CD4-positive, alpha-beta memory T cell (primary cell): ENCODE data around the gene P2RY14. TPM values are rescaled to one million over a fixed set of nuclear protein-coding genes. Genes with fewer than 3 reads are reported as not detected.
A peak's percentile ranks its signal among the peaks of the same experiment; 100 is the strongest.

Experiments used
- CTCF ChIA-PET: fragments of 350-600 bp; sonication (Branson Sonifier 250); formaldehyde crosslinking; loops from one replicate; lab custom pipeline; 2021; ENCODE audit warnings: inconsistent platforms; ENCODE audit not compliant: partially characterized antibody; lab: Charles Lee
- POLR2A ChIA-PET: fragments of 350-600 bp; sonication (Branson Sonifier 250); formaldehyde crosslinking; loops from one replicate; lab custom pipeline; 2021; ENCODE audit not compliant: partially characterized antibody; lab: Charles Lee
- DNase-seq, 5 donors: peaks; one replicate each; pipeline versions ENCODE4 v3.0.0 to v3.0.0-alpha.2; 2020 to 2022; ENCODE audit warnings: mixed read lengths in 1 of 5
- H3K27ac ChIP-seq: one replicate; pipeline ENCODE4 v1.7.0; 2013; ENCODE audit warnings: low read depth, low read length
- H3K27me3 ChIP-seq: 2 replicates; pipeline ENCODE4 v1.7.0; 2013; ENCODE audit warnings: mild to moderate bottlenecking, low read length, moderate library complexity; ENCODE audit not compliant: insufficient read depth
- H3K36me3 ChIP-seq: 2 replicates; pipeline ENCODE4 v1.7.0; 2013; ENCODE audit warnings: mild to moderate bottlenecking, low read length, moderate library complexity; ENCODE audit not compliant: insufficient read depth
- H3K4me1 ChIP-seq: 2 replicates; pipeline ENCODE4 v1.7.0; 2013; ENCODE audit warnings: mild to moderate bottlenecking, low read length, moderate library complexity; ENCODE audit not compliant: insufficient read depth
- H3K4me3 ChIP-seq, 2 donors: one replicate each; pipeline ENCODE4 v1.7.0; 2013; ENCODE audit warnings: low read length in 2 of 2, mild to moderate bottlenecking in 1 of 2
- H3K9me3 ChIP-seq, 2 donors: one replicate each; pipeline ENCODE4 v1.7.0; 2013; ENCODE audit warnings: low read length in 2 of 2, control low read depth in 1 of 2; ENCODE audit not compliant: control insufficient read depth in 1 of 2
- H3K27ac Mint-ChIP-seq, 7 donors: one replicate each; pipeline ENCODE4 v1.8.0; 2020 to 2021; ENCODE audit warnings: mixed read lengths in 7 of 7, mild to moderate bottlenecking in 6 of 7, inconsistent platforms in 3 of 7, moderate library complexity in 3 of 7
- H3K27me3 Mint-ChIP-seq, 2 donors: one replicate each; pipeline ENCODE4 v1.8.0; 2020 to 2021; ENCODE audit warnings: mixed read lengths in 2 of 2
- H3K36me3 Mint-ChIP-seq, 2 donors: one replicate each; pipeline ENCODE4 v1.8.0; 2020 to 2021; ENCODE audit warnings: mixed read lengths in 2 of 2, inconsistent platforms in 1 of 2, mild to moderate bottlenecking in 1 of 2
- H3K4me1 Mint-ChIP-seq, 4 donors: one replicate each; pipeline ENCODE4 v1.8.0; 2020 to 2021; ENCODE audit warnings: mixed read lengths in 4 of 4, mild to moderate bottlenecking in 1 of 4
- H3K4me3 Mint-ChIP-seq, 8 donors: one replicate each; pipeline ENCODE4 v1.8.0; 2020 to 2021; ENCODE audit warnings: mixed read lengths in 8 of 8, mild to moderate bottlenecking in 7 of 8, moderate library complexity in 6 of 8, inconsistent platforms in 3 of 8
- H3K9me3 Mint-ChIP-seq, 8 donors: one replicate each; pipeline ENCODE4 v1.8.0; 2020 to 2021; ENCODE audit warnings: mixed read lengths in 8 of 8, mild to moderate bottlenecking in 5 of 8, inconsistent platforms in 3 of 8, moderate library complexity in 1 of 8
- intact Hi-C: fragments of 100-400 bp; cut with micrococcal nuclease; formaldehyde crosslinking; loops from one replicate; pipeline ENCODE4 v1.15.1; 2023
- polyA plus RNA-seq, 2 donors: library from polyadenylated mRNA; unstranded; fragments of 300-500 nt; fragmentation: Illumina TruSeq; gene quantifications; one replicate each; pipeline ENCODE4 v1.2.3, GENCODE V29; 2021
- total RNA-seq, 2 experiments: library from RNA; stranded (reverse); gene quantifications; one replicate each; pipeline ENCODE4 v1.2.3, GENCODE V29; 2021

The P2RY14 gene
- 1 to 10 TPM in 1 of 2 experiments, under 1 TPM in 1; 0.94 to 1.3 TPM for total RNA-seq
- polyA plus RNA-seq, result 1 to 10 TPM in 1 of 2 donors, under 1 TPM in 1; 0.36 to 1.2 TPM

DNA sequence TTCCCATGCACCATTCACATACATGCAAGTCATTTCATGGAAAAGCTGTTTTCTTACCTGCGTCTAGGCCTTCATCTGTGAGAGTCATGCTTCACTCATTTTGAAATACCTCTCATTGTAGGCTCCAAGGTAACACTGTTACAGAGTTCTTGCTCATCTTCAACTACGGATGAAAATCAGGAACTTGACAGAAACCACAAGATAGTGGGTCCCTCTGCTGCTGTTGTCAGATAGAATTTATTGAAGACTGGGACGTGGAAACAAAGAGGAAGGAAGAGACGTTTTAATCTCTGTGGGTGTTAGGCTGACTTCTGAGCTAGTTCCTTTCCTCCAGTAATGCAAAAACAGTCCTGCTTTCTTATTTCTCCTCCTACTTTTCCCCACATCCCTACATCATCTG, at the start of gene P2RY14:
TSS of gene P2RY14 (minus strand) at position 313 of the 400 bp plus-strand sequence. CDS start 64,226 bp downstream, outside the sequence.
- H3K27ac Mint-ChIP-seq, result peak within 1 kb of the TSS; percentile 89 to 96 (median 93)
- intact Hi-C loops, result loop anchor here (1.0 kb wide), 1 partner anchor 51 kb away; no protein-coding TSS in a partner anchor
- H3K4me3 Mint-ChIP-seq, result peak within 1 kb of the TSS; percentile 27 to 69 (median 55)
- H3K4me3 ChIP-seq, result no peak within 1 kb of the TSS
- H3K27me3 ChIP-seq, result no peaks in the 10 kb centered on the region
- CTCF ChIA-PET, result interaction anchor here (0.9 to 9.5 kb wide), 15 partner anchors 8 to 135 kb away, joined by 3 to 221 read pairs (median 6); partner anchors contain the start of gene GPR171
- POLR2A ChIA-PET, result interaction anchor here (0.7 to 2.2 kb wide), 11 partner anchors 9 to 515 kb away, joined by 3 to 10 read pairs (median 4); partner anchors contain the start of genes GPR171 and SIAH2
- H3K9me3 ChIP-seq, result no peaks in the 10 kb centered on the region
- DNase-seq, result peak in 2 of 5 donors; percentile 6 to 9
- H3K9me3 Mint-ChIP-seq, result no peaks in the 10 kb centered on the region
- H3K4me1 Mint-ChIP-seq, result peaks cover 26 to 61% (median 41%) of the 10 kb centered on the region in 4 donors
- H3K4me1 ChIP-seq, result peaks cover 43% of the 10 kb centered on the region
- H3K27me3 Mint-ChIP-seq, result no peaks in the 10 kb centered on the region
- H3K27ac ChIP-seq, result peak within 1 kb of the TSS; percentile 18
- no peaks in the 10 kb centered on the region for H3K36me3 ChIP-seq
- no peaks in the 10 kb centered on the region for H3K36me3 Mint-ChIP-seq

DNA sequence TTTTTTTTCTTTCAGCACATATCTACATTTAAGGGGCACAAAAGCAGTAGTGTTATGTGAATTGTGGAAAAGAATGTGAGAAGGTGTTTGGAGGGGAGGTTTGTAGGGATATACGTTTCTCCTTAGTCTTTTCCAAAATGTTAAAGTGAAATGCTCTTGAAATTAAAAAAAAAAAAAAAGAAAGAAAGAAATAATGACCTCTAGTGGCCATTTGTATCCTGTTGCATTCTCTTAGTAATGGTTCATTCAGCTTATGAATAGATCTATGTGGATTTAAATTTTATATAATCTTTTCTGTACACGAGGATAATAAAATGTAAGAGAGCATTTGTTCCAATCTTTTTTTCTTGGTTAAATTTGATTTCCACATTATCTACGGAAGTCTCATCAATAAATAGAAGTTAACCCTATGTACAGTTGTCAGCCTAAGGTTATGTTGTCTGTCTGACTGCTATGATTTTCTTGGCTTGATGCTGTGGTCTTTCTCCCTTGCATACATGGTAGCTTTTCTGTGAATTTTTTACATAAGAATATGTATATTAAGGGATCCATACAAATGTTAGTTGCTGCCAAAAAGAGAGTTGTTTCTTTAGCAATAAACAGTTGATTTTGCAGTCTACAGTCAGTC, 49.3 kb upstream of the P2RY14 start:
- Mint-ChIP-seq H3K27ac (no peak overlapping the region), H3K27me3 (peaks cover 7 to 8% of the 10 kb centered on the region in 2 donors), H3K9me3 (no peaks in the 10 kb centered on the region), H3K4me3 (no peak overlapping the region), H3K36me3 (no peaks in the 10 kb centered on the region), H3K4me1 (peaks cover 2 to 8% (median 4%) of the 10 kb centered on the region in 4 donors)
- no peaks in the 10 kb centered on the region for H3K4me1 ChIP-seq
- intact Hi-C loops, result loop anchor here (1.0 to 5.0 kb wide), 3 partner anchors 35 to 159 kb away; no protein-coding TSS in a partner anchor
- H3K4me3 ChIP-seq, result no peak overlapping the region
- no peak overlapping the region for H3K27ac ChIP-seq
- DNase-seq, result peak in 2 of 5 donors; percentile 4 to 11
- no peaks in the 10 kb centered on the region for H3K9me3 ChIP-seq
- no peaks in the 10 kb centered on the region for H3K27me3 ChIP-seq
- no peaks in the 10 kb centered on the region for H3K36me3 ChIP-seq
- ChIA-PET POLR2A (no interaction called here), CTCF (interaction anchor here (0.6 to 4.6 kb wide), 14 partner anchors 9 to 448 kb away, joined by 3 to 34 read pairs (median 5); no protein-coding TSS in a partner anchor)

GRCh38 chr3:151322511-151322910, 44.2 kb upstream of the P2RY14 start:
- no peaks in the 10 kb centered on the region for H3K27me3 ChIP-seq
- peaks cover 0 to 11% of the 10 kb centered on the region in 2 donors for H3K27me3 Mint-ChIP-seq
- H3K4me1 Mint-ChIP-seq, result no peaks in the 10 kb centered on the region
- H3K4me3 ChIP-seq, result no peak overlapping the region
- H3K9me3 ChIP-seq, result no peaks in the 10 kb centered on the region
- DNase-seq, result no peak
- ChIA-PET POLR2A (no interaction called here), CTCF (no interaction called here)
- no peaks in the 10 kb centered on the region for H3K36me3 Mint-ChIP-seq
- H3K36me3 ChIP-seq, result no peaks in the 10 kb centered on the region
- intact Hi-C loops, result no loop called here
- no peaks in the 10 kb centered on the region for H3K9me3 Mint-ChIP-seq
- no peak overlapping the region for H3K27ac ChIP-seq
- H3K27ac Mint-ChIP-seq, result no peak overlapping the region
- no peak overlapping the region for H3K4me3 Mint-ChIP-seq
- no peaks in the 10 kb centered on the region for H3K4me1 ChIP-seq

GRCh38 chr3:151321526-151321925, 43.2 kb upstream of the P2RY14 start:
- intact Hi-C loops, result no loop called here
- CTCF ChIA-PET, result interaction anchor here (1.0 kb wide), 1 partner anchor 154 kb away, joined by 6 read pairs; no protein-coding TSS in a partner anchor

GRCh38 chr3:151320131-151320530, 41.8 kb upstream of the P2RY14 start:
- Histone ChIP-seq H3K27me3 (no peaks in the 10 kb centered on the region), H3K9me3 (no peaks in the 10 kb centered on the region), H3K4me3 (no peak overlapping the region), H3K36me3 (no peaks in the 10 kb centered on the region), H3K4me1 (no peaks in the 10 kb centered on the region), H3K27ac (no peak overlapping the region)
- DNase-seq, result no peak
- H3K36me3 Mint-ChIP-seq, result no peaks in the 10 kb centered on the region
- no peak overlapping the region for H3K4me3 Mint-ChIP-seq
- H3K9me3 Mint-ChIP-seq, result no peaks in the 10 kb centered on the region
- CTCF ChIA-PET, result no interaction called here
- intact Hi-C loops, result no loop called here
- POLR2A ChIA-PET, result no interaction called here
- peaks cover 0 to 5% (median 0%) of the 10 kb centered on the region in 4 donors for H3K4me1 Mint-ChIP-seq
- H3K27ac Mint-ChIP-seq, result no peak overlapping the region
- H3K27me3 Mint-ChIP-seq, result peaks cover 1 to 6% of the 10 kb centered on the region in 2 donors

More at GRCh38 chr3:151321526-151321925, 43.2 kb upstream of the P2RY14 start:
- H3K36me3 Mint-ChIP-seq, result no peaks in the 10 kb centered on the region
- DNase-seq, result no peak
- no peaks in the 10 kb centered on the region for H3K4me1 ChIP-seq
- H3K4me3 ChIP-seq, result no peak overlapping the region
- peaks cover 0 to 3% (median 0%) of the 10 kb centered on the region in 4 donors for H3K4me1 Mint-ChIP-seq
- peaks cover 0 to 11% of the 10 kb centered on the region in 2 donors for H3K27me3 Mint-ChIP-seq
- no peak overlapping the region for H3K27ac ChIP-seq
- no peaks in the 10 kb centered on the region for H3K36me3 ChIP-seq
- no peaks in the 10 kb centered on the region for H3K9me3 ChIP-seq
- H3K9me3 Mint-ChIP-seq, result no peaks in the 10 kb centered on the region
- H3K27ac Mint-ChIP-seq, result no peak overlapping the region
- no peak overlapping the region for H3K4me3 Mint-ChIP-seq
- POLR2A ChIA-PET, result no interaction called here
- no peaks in the 10 kb centered on the region for H3K27me3 ChIP-seq

DNA sequence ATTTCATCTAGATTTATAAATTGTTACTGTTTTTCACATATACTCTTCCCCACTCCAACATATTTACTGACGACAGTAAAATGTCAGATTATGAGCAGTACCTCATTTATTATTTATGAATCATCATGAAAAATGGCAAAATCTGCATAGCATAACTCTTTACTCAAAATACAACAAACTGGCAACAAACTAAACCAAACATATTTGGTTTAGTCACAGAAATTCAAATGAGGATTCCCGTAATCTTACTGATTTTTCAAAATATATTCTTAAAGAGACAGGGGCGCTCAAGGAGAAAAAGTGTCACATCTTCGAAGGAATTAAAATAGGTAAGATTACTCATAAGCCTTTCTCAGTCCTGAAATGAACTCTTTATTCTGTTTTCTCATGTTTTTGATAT, 41.3 kb upstream of the P2RY14 start:
- H3K36me3 ChIP-seq, result no peaks in the 10 kb centered on the region
- H3K4me1 ChIP-seq, result no peaks in the 10 kb centered on the region
- H3K9me3 ChIP-seq, result no peaks in the 10 kb centered on the region
- ChIA-PET POLR2A (no interaction called here), CTCF (no interaction called here)
- H3K4me3 Mint-ChIP-seq, result no peak overlapping the region
- no peak overlapping the region for H3K27ac Mint-ChIP-seq
- H3K4me3 ChIP-seq, result no peak overlapping the region
- no peak overlapping the region for H3K27ac ChIP-seq
- peaks cover 4 to 6% of the 10 kb centered on the region in 2 donors for H3K27me3 Mint-ChIP-seq
- no peaks in the 10 kb centered on the region for H3K27me3 ChIP-seq
- H3K36me3 Mint-ChIP-seq, result no peaks in the 10 kb centered on the region
- no peaks in the 10 kb centered on the region for H3K9me3 Mint-ChIP-seq
- H3K4me1 Mint-ChIP-seq, result peaks cover 0 to 5% (median 0%) of the 10 kb centered on the region in 4 donors
- intact Hi-C loops, result no loop called here
- DNase-seq, result no peak

GRCh38 chr3:151318991-151319390, 40.6 kb upstream of the P2RY14 start:
- Mint-ChIP-seq H3K4me3 (no peak overlapping the region), H3K9me3 (no peaks in the 10 kb centered on the region), H3K27me3 (peaks cover 4 to 6% of the 10 kb centered on the region in 2 donors), H3K4me1 (peaks cover 0 to 5% (median 0%) of the 10 kb centered on the region in 4 donors), H3K27ac (no peak overlapping the region), H3K36me3 (no peaks in the 10 kb centered on the region)
- DNase-seq, result no peak
- POLR2A ChIA-PET, result no interaction called here
- no peaks in the 10 kb centered on the region for H3K9me3 ChIP-seq
- H3K4me3 ChIP-seq, result no peak overlapping the region
- intact Hi-C loops, result no loop called here
- H3K27ac ChIP-seq, result no peak overlapping the region
- no peaks in the 10 kb centered on the region for H3K36me3 ChIP-seq
- no peaks in the 10 kb centered on the region for H3K4me1 ChIP-seq
- no peaks in the 10 kb centered on the region for H3K27me3 ChIP-seq
- CTCF ChIA-PET, result interaction anchor here (1.8 kb wide), 1 partner anchor 9 kb away, joined by 5 read pairs; no protein-coding TSS in a partner anchor
